Measurements from ENCODE around the gene SUGCT. TPM values are rescaled to one million over a fixed set of nuclear protein-coding genes. Genes with fewer than 3 reads are reported as not detected.

SUGCT gene
- total RNA-seq, 1 experiment from 2014 or later = 5.4 TPM

DNA sequence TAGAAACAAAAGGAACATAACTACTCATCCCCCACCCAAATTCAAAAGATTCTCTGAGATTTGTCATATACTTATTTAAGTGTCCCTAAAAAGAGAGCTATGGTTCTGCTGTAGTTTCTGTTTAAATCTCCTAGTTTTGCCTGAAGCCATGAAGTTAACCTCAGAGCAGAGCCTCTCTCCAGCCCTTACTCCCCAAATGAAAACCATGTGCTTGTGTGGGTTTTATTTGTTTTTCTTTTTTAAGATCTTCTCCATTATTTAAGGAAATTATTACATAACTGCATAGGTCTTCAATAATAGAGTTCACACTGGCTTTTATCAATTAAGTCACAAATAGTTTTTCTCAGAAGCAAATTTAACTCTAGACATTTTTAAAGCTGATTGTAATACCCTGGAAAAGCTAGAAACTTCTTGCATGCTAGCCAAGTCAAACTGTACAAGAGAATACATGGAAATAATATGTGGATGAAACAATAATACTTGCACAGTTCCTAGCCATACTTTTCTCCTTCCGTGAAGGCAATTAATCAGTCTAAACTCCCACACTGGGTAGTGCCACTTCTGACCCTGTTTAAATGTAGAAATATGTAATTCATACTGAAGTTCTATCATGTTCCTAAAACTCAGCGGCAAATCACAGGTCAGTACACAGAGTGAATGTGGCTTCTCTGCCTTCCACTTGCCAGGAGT, 579.7 kb downstream of the SUGCT start:
- Histone ChIP-seq H2AFZ (ENCODE audit: low read length) (no peak overlapping the region), H2BK5ac (ENCODE audit: insufficient read length, low read length) (no peak overlapping the region), H3K23ac (ENCODE audit: insufficient read length, low read depth, low read length) (no peak overlapping the region), H4K91ac (ENCODE audit: insufficient read length, low read depth, low read length) (no peak overlapping the region), H3K56ac (ENCODE audit: insufficient read length, low read depth, low read length) (no peak overlapping the region), H3K4me1 (ENCODE audit: insufficient read depth, low read length) (0 out of 2 replicates have a peak, but pooled peaks cover 4% of the 10 kb centered on the region), H3K9ac (ENCODE audit: extremely low read depth, insufficient read length, low read length) (no peak overlapping the region), H3K4ac (ENCODE audit: low read depth, low read length) (no peak overlapping the region), H3K18ac (ENCODE audit: insufficient read length, low read depth, low read length) (no peak overlapping the region), H3K14ac (ENCODE audit: insufficient read depth, low read length) (no peak overlapping the region), H3K27me3 (ENCODE audit: insufficient read depth, low read length) (no peaks in the 10 kb centered on the region), H3K79me1 (ENCODE audit: insufficient read depth, low read depth, low read length, poor library complexity, severe bottlenecking) (no peaks in the 10 kb centered on the region), H3K27ac (ENCODE audit: insufficient read length, low read depth, low read length) (no peak overlapping the region), H2BK15ac (ENCODE audit: low read depth, low read length) (no peak overlapping the region), H2BK120ac (ENCODE audit: low read depth, low read length, poor library complexity, severe bottlenecking) (no peak overlapping the region), H4K8ac (replicated peaks; ENCODE audit: insufficient read length, low read depth, low read length) (no peak overlapping the region), H2BK20ac (ENCODE audit: low read depth, low read length, poor library complexity, severe bottlenecking) (no peak overlapping the region), H4K20me1 (ENCODE audit: control insufficient read depth, insufficient read depth, insufficient read length) (no peaks in the 10 kb centered on the region), H3K23me2 (ENCODE audit: insufficient read length, low read depth, low read length, poor library complexity, severe bottlenecking) (peaks cover 2% of the 10 kb centered on the region), H3K9me3 (ENCODE audit: control insufficient read depth, low read depth, low read length) (no peaks in the 10 kb centered on the region), H3K79me2 (ENCODE audit: insufficient read depth, low read length) (no peaks in the 10 kb centered on the region), H4K5ac (ENCODE audit: insufficient read length, low read depth, low read length) (no peak overlapping the region), H2BK12ac (ENCODE audit: insufficient read length, low read depth, low read length) (no peak overlapping the region), H3K4me2 (ENCODE audit: insufficient read depth, insufficient read length, low read length) (no peak overlapping the region), H2AK5ac (ENCODE audit: insufficient read length, low read length) (no peak overlapping the region), H3T11ph (ENCODE audit: low read length) (no peak overlapping the region)
- Mint-ChIP-seq H3K36me3 (ENCODE audit: insufficient read depth in 1 of 3, low read depth in 3 of 3) (no peaks in the 10 kb centered on the region), H3K4me3 (no peak overlapping the region), H3K27me3 (ENCODE audit: low read depth) (no peaks in the 10 kb centered on the region), H3K4me1 (peaks cover 14 to 19% of the 10 kb centered on the region in 2 experiments), H3K27ac (no peak overlapping the region; a peak in 1 of 7 replicates), H3K9me3 (no peaks in the 10 kb centered on the region)
- TF ChIP-seq CTCF (conservative IDR thresholded peaks at IDR 0.05) = no peak
- WGBS (ENCODE audit: extremely low coverage, insufficient read length, low lambda C conversion rate) = no CpG with 5 or more reads among the region's 2 CpGs
- DNase-seq = no peak
